Spleen (tissue), 7 donors: Measurements from ENCODE around the gene OXA1L.

Experiments
- CTCF ChIP-seq, 11 experiments: fragments of 200-600 bp in 7 of 11; fragments of 450-650 bp in 4 of 11; sonication (generic) in 4 of 11; IDR thresholded peaks in 8 of 11; conservative IDR thresholded peaks in 3 of 11; 1 replicate in 7 of 11; 2 replicates in 4 of 11; pipeline versions ENCODE4 v1.4.0 to v1.8.0; 2016 to 2021; ENCODE audit warnings: antibody characterized with exemption in 11 of 11, inconsistent platforms in 4 of 11, mild to moderate bottlenecking in 1 of 11
- POLR2A ChIP-seq, 3 donors: fragments of 450-650 bp; IDR thresholded peaks; one replicate each; pipeline ENCODE4 v1.5.1; 2017; ENCODE audit warnings: antibody characterized with exemption in 3 of 3, mild to moderate bottlenecking in 1 of 3
- donor health status: DM: no; HTN: no; CAD: no; lungs with moderate emphysema.
- donor health status: DM: no; HTN: no; CAD: no.
- donor health status: DM: no; HTN: no; CAD: no.

DNA sequence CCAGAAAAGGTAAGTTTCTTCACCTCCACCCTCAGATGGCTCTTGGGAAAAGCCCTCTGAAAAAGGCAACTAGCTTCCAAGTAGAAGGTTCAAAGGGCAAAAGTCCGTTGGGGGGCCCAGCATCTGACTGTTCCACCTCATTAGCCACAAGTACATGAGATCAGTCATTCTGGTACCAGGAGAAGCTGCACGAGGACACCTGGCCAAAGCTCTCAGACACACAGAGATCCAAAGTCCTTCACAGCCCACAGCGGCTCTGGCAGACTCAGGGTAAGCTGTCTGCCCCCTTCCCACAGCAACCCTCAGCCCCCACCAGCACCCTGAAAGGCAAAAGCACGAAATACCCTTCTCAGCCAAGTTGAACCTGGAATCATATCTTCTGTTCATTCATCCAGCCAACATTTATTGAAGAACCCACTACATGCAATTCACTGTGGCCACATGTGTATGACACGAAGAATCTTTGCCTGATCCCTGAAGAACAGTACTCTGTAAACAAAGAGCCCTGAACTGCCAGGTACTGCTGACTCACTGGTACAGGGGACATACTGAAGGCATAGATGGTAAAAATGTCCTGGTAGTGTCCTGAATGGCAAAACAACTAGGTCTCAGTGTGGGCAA is 29.7 kb downstream of the OXA1L start:
- TF ChIP-seq CTCF (IDR thresholded peaks at IDR 0.05 in 8 of 11, conservative IDR thresholded peaks at IDR 0.05 in 3 of 11) (no peak), POLR2A (IDR thresholded peaks at IDR 0.05) (no peak)
